ENCODE data around the gene PDIA4.

DNA sequence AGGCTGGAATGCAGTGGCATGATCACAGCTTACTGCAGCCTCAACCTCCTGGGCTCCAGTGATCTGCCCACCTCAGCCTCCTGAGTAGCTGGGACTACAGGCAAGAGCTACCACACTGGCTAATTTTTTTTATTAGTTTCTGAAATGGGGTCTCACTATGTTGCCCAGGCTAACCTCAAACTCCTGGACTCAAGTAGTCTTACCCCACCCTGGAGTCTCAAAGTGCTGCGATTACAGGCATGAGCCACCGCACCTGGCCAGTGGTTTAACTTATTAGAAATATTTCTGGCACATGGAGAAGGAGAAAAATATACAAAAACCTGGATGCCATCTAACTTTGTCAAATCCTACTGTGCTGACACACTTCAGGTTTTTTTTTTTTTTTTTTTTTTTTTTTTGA, 47.0 kb upstream of the PDIA4 start:
- TF ChIP-seq, protein P1, sequence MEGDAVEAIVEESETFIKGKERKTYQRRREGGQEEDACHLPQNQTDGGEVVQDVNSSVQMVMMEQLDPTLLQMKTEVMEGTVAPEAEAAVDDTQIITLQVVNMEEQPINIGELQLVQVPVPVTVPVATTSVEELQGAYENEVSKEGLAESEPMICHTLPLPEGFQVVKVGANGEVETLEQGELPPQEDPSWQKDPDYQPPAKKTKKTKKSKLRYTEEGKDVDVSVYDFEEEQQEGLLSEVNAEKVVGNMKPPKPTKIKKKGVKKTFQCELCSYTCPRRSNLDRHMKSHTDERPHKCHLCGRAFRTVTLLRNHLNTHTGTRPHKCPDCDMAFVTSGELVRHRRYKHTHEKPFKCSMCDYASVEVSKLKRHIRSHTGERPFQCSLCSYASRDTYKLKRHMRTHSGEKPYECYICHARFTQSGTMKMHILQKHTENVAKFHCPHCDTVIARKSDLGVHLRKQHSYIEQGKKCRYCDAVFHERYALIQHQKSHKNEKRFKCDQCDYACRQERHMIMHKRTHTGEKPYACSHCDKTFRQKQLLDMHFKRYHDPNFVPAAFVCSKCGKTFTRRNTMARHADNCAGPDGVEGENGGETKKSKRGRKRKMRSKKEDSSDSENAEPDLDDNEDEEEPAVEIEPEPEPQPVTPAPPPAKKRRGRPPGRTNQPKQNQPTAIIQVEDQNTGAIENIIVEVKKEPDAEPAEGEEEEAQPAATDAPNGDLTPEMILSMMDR (IDR thresholded peaks at IDR 0.05), result no peak
- TF ChIP-seq POLR2A (IDR thresholded peaks at IDR 0.05), result no peak

All from heart left ventricle (tissue), 13 donors.